IPS-15b (cell line): ENCODE results near the gene ZNF469.

Experiments
- H3K27me3 ChIP-seq: one replicate; pipeline ENCODE4 v1.6.1; 2013; ENCODE audit warnings: low read length; ENCODE audit not compliant: control insufficient read depth, insufficient read depth
- H3K36me3 ChIP-seq: one replicate; pipeline ENCODE4 v1.6.1; 2013; ENCODE audit warnings: low read length; ENCODE audit not compliant: control insufficient read depth, insufficient read depth
- H3K4me1 ChIP-seq: one replicate; pipeline ENCODE4 v1.6.1; 2013; ENCODE audit warnings: mild to moderate bottlenecking, low read length; ENCODE audit not compliant: control insufficient read depth, insufficient read depth
- H3K4me3 ChIP-seq: one replicate; pipeline ENCODE4 v1.5.1; 2013; ENCODE audit warnings: low read depth, low read length
- H3K9ac ChIP-seq: one replicate; pipeline ENCODE4 v1.6.1; 2013; ENCODE audit warnings: low read depth, mild to moderate bottlenecking, low read length
- H3K9me3 ChIP-seq: one replicate; pipeline ENCODE4 v1.6.1; 2013; ENCODE audit warnings: mild to moderate bottlenecking, low read length; ENCODE audit not compliant: control insufficient read depth, insufficient read depth

The ZNF469 gene

DNA sequence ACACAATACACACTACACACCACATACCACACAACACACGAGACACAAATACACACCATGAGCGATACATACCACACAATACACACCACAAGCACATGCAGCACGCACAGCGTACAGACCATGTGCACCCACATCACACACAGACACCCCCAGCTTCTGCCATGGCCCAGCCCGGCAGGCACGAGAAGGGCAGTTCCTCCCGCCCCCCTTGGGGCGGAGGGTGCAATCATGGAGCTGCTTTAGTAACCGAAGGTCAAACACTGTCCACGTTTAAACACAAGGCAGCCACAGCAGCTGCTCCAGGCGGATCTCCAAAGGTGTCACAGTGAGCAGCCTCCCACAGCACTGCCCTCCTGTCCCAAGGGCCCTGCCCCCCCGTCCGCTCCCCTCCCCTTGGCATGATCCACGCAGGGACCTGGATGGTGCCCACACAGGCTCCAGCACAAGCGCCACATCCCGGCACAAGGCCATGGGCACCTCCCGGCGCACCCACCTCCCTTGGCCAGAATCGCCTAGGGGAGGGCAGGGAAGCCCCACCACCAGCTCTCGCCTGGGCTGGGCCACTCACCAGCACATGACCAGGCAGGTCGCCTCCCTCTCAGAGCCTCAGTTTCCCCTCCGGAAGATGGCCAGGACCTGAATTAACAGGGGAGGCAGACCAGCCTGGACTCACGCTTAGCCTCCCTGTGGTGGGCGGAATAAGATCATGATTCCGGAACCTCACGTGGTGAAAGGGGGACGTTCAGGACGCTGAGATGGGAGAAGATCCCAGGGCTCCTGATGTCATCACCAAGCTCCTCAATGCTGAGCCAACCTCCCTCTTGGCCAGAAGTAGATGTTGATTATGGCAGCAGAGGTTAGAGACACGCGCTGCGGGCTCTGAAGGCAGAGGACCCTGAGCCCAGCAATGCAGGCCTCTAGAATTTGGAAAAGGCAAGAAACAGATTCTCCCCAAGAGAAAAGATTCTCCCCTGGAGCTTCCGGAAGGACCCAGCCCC lies 32.6 kb upstream of the ZNF469 start:
- Histone ChIP-seq H3K36me3 (no peaks in the 10 kb centered on the region), H3K9ac (no peak overlapping the region), H3K4me3 (no peak overlapping the region), H3K4me1 (no peaks in the 10 kb centered on the region), H3K27me3 (no peaks in the 10 kb centered on the region), H3K9me3 (no peaks in the 10 kb centered on the region)

DNA sequence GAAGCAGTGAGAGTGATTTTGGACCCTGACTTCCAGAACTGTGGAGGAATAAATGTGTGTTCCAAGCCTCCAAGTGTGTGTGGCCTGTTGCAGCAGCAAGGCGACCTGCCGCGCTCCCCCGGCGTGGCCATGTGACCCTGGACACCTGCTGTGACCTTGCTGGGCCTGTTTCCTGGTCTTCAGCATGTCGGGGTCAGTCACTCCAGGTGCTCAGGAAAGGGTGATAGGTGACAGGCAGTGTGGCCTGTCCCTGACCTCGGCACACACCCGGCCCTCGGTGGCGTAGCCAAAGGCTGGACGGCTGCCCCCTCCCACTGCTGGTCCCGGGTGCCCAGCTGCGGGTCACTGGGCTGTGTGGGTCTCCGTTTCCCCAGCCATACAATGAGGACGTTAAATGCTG lies 31.8 kb upstream of the ZNF469 start:
- H3K27me3 ChIP-seq, result no peaks in the 10 kb centered on the region
- H3K9ac ChIP-seq, result no peak overlapping the region
- no peak overlapping the region for H3K4me3 ChIP-seq
- H3K9me3 ChIP-seq, result no peaks in the 10 kb centered on the region
- H3K36me3 ChIP-seq, result no peaks in the 10 kb centered on the region
- no peaks in the 10 kb centered on the region for H3K4me1 ChIP-seq

DNA sequence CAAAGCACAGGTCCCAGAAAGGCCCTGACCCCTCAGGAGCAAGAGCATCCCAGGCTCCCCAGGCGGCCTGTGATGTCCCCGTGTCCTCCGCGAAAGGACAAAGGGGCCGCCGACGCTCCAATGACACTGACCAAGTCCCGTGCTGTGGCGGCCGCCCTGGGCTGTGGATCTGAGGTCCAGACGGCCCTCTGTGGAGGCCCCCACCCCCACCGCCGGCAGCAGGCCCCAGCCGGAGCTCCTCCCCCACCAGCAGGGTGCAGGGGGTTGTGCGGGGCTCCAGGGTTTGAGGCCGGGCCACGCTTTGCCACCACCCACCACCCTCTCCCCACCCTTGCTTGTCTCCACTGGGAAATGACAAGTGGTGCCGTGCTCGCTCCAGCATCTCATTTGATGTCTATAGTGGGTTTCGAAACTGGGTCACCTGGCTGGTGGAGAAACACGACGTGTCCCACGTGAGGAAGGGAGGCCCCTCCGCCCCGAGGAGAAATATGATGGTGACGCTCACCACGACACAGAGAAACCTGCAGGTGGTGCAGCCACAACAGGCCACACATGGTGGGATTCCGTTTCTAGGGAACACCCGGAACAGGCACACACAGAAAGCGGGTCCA lies 31.2 kb upstream of the ZNF469 start:
- Histone ChIP-seq H3K36me3 (no peaks in the 10 kb centered on the region), H3K9me3 (no peaks in the 10 kb centered on the region), H3K9ac (no peak overlapping the region), H3K4me3 (no peak overlapping the region), H3K4me1 (no peaks in the 10 kb centered on the region), H3K27me3 (no peaks in the 10 kb centered on the region)

DNA sequence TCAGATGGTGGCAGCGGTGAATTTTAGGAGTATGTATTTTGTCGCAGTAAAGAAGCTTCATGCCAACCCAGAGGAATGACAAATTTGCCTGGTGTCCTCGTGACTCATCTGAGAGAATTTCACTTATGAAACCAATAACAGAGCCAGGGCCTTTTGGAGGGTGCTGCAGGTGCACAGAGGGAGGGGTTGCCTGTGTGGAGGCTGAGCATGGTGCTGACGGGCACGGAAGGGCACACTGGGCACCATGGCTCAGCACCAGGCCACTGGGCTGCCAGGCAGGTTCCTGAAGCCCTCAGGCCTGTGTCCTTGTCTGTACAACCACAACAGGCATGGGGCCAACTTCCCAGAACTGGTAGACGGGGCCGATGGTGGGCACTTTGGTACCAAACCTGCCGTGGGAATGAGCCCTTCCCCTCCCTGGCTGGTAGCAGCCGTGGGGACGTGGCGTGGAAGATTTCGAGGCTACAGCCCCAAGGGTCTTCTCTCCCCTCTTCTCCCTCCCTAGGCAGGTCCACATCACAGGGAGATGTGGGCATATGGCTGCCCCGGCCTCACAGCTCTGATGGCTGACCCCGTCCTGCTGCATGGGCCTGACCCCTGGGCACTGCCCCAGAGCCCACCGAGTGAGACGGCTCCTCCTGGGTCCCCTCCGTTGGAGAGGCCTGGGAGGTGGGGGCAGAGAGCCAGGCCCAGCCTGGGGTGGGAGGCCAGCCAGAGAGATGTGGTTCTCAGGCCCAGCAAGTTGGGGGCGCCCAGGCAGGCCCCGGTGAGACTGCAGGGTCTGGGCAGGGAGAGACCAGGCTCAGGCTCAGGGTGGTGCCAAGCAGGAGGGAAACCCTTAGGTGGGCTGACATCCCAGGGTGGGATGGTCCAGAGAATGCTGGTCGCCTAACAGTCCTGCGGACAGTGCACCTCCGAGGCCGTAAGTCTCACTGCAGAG lies 30.2 kb upstream of the ZNF469 start:
- Histone ChIP-seq H3K27me3 (no peaks in the 10 kb centered on the region), H3K36me3 (no peaks in the 10 kb centered on the region), H3K9me3 (no peaks in the 10 kb centered on the region), H3K4me3 (no peak overlapping the region), H3K9ac (no peak overlapping the region), H3K4me1 (no peaks in the 10 kb centered on the region)

DNA sequence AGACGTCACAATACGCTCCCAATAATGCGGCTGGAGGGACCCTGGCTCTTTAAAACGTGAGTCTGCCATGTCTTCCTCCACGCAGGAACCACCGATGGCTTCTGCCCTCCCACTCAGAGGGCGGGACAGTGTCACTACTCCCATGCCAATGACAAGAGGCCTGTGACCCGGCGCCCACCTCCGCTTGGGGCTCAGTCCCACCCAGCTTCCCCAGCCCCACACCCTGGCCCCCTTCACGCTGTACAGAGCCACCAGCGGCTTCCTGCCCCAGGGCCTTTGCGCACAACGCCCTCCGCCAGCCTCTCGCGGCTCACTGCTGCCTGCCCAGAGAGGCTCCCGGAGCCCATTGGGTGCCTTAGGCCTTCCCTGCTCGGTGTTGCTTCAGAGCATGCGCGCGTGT lies 29.5 kb upstream of the ZNF469 start:
- Histone ChIP-seq H3K4me3 (no peak overlapping the region), H3K4me1 (no peaks in the 10 kb centered on the region), H3K36me3 (no peaks in the 10 kb centered on the region), H3K27me3 (no peaks in the 10 kb centered on the region), H3K9me3 (no peaks in the 10 kb centered on the region), H3K9ac (no peak overlapping the region)

DNA sequence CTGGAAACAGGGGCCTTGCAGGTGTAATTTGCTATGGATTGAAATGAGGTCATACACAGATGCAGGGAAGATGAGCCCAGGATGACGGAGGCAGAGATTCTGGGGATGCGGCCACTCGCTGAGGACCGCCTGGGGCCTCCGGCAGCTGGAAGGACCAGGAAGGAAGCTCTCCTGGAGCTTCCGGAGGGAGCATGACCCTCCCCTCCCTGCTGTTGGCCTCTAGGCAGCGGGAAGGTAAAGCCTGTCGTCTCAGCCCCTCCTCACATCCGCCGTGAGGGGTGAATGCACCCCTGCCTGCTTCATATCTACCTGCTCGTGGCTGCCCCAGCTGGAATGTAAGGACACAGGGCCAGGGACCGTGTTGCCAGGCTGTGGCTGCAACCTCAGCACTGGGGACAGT lies 29.1 kb upstream of the ZNF469 start:
- H3K9ac ChIP-seq, result no peak overlapping the region
- H3K27me3 ChIP-seq, result no peaks in the 10 kb centered on the region
- H3K36me3 ChIP-seq, result no peaks in the 10 kb centered on the region
- no peak overlapping the region for H3K4me3 ChIP-seq
- no peaks in the 10 kb centered on the region for H3K4me1 ChIP-seq
- H3K9me3 ChIP-seq, result no peaks in the 10 kb centered on the region

DNA sequence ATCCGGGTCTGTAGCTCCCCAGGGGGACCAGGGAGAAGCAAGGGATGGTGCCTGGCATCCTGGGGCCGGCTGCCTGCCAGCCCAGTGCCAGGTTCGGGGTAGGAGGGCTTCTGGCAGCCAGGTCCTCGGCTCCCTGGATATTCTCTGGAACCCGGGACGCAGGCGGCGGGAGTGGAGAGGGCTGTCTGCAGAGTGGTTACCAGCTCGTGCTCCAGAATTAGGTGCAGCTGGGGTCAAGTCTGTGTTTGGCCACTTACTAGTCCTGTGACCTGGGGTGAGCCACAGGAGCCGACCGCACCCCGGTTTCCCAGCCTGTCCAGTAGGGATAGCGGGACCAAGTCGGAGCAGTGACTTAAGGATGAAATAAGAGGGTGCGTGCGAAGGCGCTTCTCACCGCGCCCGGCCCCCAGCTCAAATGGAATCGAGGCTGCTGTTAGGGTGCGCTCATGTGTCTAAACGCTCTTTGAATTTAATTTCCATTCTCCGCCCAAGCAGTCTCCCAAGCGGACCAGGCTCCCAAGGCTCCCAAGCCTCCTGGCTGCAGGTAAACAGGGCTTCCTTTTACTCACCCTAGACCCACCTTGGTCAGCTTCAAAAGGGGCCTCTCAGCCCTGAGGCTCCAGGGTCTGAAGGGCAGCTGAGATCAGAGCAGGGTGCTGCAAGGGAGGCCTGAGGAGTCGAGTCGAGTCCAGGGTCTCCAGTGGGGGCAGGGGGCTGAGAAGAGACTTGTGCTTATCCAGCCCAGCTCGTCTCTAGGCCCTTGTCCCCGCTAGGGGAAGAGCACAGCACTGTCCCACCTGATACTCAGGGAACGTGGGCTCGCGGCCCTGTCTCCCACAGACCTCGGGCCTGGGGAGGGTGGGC lies 28.3 kb upstream of the ZNF469 start:
- no peaks in the 10 kb centered on the region for H3K36me3 ChIP-seq
- no peaks in the 10 kb centered on the region for H3K4me1 ChIP-seq
- no peaks in the 10 kb centered on the region for H3K27me3 ChIP-seq
- H3K9ac ChIP-seq, result no peak overlapping the region
- no peaks in the 10 kb centered on the region for H3K9me3 ChIP-seq
- no peak overlapping the region for H3K4me3 ChIP-seq

DNA sequence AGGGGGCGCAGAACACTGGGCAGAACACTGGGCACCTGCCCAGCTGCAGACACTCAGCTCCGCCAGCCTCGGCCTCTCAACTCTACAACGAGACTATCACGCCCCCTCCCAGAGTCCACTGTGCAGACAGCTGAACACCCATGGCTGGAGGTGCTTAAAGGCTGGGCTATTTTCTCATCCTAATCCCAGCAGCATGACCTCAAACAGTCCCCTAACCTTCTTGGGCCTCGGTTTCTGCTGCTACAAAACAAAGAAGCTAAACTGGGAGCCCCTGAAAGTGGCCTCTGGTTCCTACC lies 27.7 kb upstream of the ZNF469 start:
- no peak overlapping the region for H3K9ac ChIP-seq
- no peaks in the 10 kb centered on the region for H3K9me3 ChIP-seq
- H3K36me3 ChIP-seq, result no peaks in the 10 kb centered on the region
- H3K4me1 ChIP-seq, result no peaks in the 10 kb centered on the region
- H3K4me3 ChIP-seq, result no peak overlapping the region
- H3K27me3 ChIP-seq, result no peaks in the 10 kb centered on the region

DNA sequence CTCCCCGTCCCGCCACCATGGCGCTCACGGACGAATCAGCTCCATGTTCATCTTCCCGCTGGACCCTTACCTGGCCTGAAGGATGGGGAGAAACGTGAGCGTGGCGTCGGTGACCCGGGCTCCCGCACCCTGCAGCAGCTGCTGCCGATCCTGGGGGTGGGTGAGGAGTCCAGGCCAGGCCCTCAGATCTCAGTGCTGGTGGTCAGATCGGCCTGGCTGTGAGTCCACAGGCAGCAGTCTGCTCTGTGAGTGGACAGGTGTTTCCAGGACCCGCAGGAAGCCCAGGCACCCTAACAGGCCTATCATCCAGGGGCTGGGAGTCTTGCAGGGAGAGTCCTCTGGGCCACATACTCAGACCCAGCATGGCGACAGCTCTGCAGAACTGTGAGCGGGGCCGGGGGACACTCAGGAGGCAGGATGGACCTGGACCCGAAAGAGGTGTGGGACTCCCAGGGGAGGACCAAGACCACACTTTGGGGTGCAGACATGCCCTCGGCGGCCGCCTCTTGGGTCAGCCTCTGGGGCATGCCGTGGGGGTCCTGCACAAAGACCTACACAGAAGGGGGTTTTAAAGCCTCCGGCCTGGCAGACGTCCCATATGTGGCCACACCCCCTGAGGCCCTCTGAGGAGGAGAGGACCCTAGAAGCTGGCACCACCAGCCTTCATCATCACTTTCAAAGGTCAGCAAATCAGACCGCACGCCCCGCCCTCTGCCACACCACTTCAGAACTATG lies 27.2 kb upstream of the ZNF469 start:
- no peaks in the 10 kb centered on the region for H3K36me3 ChIP-seq
- H3K4me1 ChIP-seq, result no peaks in the 10 kb centered on the region
- no peak overlapping the region for H3K9ac ChIP-seq
- no peak overlapping the region for H3K4me3 ChIP-seq
- no peaks in the 10 kb centered on the region for H3K27me3 ChIP-seq
- H3K9me3 ChIP-seq, result no peaks in the 10 kb centered on the region

DNA sequence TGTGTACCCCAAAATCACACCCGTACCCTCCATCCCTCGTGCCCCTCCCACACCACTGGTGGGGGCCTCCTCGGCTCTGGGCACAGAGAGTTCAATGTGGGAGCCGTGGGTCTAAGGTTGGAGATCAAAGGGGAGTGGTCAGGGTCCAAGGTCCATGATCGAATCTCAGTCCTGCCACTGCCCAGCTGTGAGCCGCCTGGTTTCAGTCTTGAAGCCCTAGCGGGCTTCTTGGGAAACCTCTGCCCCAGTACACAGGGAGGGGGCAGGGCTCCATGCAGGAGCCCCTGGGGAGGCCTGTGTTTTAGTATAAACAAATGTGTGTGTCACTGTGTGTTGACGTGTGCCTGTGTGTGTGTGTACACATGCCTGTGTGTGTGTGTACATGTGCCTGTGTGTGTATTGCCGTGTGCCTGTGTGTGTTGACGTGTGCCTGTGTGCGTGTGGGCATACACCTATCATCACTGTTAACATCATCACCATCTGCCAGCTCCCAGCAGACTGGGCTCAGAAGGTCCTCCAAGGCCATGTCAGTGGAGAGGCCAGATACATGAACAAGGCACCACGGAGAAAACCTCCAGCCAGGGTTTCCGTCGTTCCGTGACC lies 26.5 kb upstream of the ZNF469 start:
- no peak overlapping the region for H3K9ac ChIP-seq
- no peaks in the 10 kb centered on the region for H3K36me3 ChIP-seq
- H3K27me3 ChIP-seq, result no peaks in the 10 kb centered on the region
- H3K9me3 ChIP-seq, result no peaks in the 10 kb centered on the region
- H3K4me1 ChIP-seq, result no peaks in the 10 kb centered on the region
- no peak overlapping the region for H3K4me3 ChIP-seq
